Measurements from ENCODE around the gene KAT2B.

Gene KAT2B

DNA sequence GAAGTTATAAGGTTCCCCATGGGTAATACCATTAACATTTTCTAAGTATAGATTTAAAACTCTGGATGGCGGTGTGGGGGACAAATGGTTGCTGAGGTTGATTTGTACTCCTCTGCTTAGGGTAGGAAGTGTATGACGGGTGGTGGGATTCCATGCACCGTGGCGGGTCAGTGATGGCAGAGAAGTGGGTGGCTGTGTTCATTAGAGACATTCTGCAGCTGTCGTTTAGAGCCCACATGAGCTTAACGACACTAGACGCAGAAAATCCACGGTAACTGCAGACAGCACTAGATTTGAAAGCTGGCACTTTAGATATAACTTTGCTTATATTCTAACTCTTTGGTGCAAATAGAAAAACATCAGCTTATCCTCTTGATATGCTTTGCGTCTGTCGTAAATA lies 108.2 kb downstream of the KAT2B start:
- DNase-seq, result no peak

- DNase-seq, result no peak
Observed at GRCh38 chr3:20154078-20154477, 113.8 kb downstream of the KAT2B start.

- DNase-seq, result no peak
Observed at GRCh38 chr3:20154928-20155327, 114.7 kb downstream of the KAT2B start.

DNA sequence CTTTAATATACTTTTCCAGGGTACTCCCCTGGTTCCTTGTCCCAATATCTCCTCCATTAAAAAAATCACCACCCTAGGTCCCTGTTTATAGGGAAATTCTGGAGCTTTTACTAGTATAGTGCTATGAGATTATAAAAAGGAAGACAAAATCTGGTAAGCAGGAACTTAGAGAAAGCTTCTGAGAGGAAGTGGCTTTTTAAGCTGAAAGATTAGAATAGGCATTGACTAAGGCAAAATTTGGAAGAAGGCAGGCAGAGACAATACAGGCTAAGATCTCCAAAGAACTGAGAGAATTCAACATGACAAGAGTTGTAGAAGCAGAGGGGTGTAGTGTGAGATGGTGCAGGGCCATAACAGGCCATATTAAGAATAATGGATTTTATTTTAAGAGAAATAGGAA lies 120.0 kb downstream of the KAT2B start:
- DNase-seq, result no peak

- no peak for DNase-seq
Observed at GRCh38 chr3:20161714-20162113, 121.5 kb downstream of the KAT2B start.

GRCh38 chr3:20173844-20174410 lies 133.7 kb downstream of the KAT2B start:
- DNase-seq, result peak; percentile 82

DNA sequence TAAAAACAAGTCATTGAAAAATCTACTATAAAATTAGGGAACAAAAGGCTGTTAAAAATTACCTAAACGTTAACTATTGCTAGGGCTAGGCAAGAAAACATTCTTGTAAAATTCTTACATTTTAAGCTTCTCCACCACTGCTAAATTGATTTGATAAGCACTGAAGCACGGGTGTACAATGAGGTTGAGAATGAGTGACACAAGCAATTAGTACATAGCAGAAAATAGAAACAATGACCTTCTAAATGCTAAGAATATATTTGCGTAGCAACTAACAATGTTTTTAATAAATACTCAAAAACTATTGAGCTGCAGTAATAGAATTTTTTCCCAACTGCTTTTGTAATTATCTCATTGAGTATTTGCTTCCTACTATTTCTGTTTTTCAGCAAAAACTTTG lies 141.0 kb downstream of the KAT2B start:
- DNase-seq, result no peak

DNA sequence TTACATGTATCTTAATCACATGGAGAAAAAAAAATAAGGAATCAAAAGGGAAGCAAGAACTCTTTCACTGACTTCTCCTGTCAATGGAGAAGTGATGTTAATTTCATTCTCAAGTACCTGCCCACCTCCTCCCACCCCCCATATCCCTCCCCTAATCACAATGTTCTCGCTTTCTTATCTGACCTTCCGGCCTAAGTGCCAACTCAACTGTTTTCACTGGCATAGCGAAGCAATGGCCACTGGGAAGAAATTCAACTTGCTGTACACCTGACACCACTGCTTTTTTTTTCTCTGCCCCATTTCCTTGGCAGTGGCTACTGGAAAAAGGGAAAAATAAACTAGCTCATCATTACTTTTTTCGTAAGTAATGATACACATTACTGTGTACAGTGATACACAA lies 142.0 kb downstream of the KAT2B start:
- DNase-seq, result no peak

- DNase-seq, result no peak
Observed at GRCh38 chr3:20185331-20185678, 145.1 kb downstream of the KAT2B start.

DNA sequence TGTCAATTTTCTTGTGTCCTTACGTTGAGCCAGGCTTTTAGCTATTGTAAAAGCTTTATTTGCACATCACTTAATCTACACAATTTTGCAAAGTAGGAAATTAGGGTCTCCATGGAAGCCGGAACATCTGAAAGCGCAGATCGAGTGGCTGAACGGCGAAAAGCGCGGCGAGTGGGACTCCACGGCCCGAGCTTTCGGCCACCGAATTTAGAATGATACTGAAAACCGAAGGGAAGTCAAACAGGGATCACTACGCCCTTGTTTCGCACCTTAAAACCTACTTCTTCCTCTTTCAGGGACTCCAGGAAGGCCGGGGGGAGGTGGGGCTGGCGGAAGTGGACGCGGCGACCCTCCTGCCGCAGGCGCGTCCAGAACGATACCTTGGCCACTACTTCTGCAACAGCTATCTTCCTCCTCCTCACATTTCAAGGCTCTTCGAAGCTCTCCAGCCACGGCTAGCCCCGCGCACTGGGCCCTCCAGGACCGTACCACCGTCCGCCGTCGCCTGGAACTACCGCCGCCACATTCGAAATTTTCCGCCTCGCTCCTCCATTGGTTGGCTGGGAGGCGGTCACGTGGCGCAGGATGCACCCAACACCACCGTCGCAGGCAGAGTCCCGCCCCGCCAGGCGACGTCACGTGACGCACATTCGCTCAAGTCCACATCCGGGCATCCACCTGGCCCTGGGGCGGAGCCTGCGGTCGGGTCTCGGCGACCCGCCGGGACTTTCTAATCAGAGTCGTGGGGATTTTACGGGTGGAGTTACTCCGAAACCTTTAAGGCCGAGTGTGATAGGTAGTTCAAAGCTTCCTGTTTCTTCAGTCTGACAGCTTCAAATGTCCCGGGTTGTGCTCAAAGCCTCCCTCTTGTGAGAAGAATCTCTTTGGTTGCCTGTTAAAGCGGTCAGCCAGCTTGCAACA lies 145.7 kb downstream of the KAT2B start, which contains the start of gene SGO1:
Gene SGO1, minus strand, starts transcription at position 528 of the 921 bp plus-strand sequence. CDS start 2,179 bp downstream, outside the sequence.
- peak; percentile 50 for DNase-seq

DNA sequence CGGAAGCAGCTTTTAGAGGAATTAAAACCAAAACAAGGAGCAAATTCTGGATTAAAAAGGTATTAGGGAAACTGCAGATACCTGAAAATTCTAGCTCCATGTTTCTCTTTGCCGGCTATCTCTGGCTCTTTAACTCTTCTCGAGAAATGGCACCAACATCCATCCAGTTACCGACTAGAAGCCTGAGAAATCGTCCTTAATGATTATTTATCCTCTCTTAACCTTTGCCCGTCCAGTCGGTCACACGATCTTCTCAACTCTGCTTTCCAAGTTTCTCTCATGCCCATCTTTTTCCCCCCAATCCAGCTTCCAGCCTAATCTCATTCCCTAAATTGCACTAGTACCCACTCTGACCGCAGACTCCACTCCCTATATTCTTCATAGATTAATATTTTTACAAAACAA lies 146.4 kb downstream of the KAT2B start:
- no peak for DNase-seq

GRCh38 chr3:20190991-20191390 lies 150.7 kb downstream of the KAT2B start:
- DNase-seq, result no peak

DNA sequence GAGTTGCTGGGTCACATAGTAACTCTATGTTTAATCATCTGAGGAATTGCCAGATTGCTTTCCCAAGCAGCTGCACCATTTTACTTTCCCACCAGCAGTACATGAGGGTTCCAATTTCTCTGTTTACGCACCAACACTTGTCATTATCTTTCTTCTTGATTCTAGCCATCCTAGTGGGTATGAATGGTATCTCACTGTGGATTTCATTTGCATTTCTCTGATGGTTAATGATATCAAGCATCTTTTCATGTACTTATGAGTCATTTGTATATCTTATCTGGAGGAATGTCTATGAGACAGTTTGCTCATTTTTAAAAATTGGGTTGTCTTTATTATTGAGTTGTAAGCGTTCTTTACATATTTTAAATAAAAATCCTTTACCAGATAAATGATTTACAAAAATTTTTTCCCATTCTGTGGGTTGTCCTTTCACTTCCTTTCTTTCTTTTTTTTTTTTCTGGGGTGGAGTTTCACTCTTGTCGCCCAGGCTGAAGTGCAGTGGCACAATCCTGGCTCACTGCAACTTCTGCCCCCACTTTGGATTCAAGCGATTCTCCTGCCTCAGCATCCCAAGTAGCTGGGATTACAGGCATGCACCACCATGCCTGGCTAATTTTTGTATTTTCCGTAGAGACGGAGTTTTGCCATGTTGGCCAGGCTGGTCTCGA lies 154.7 kb downstream of the KAT2B start:
- DNase-seq, result no peak

DNA sequence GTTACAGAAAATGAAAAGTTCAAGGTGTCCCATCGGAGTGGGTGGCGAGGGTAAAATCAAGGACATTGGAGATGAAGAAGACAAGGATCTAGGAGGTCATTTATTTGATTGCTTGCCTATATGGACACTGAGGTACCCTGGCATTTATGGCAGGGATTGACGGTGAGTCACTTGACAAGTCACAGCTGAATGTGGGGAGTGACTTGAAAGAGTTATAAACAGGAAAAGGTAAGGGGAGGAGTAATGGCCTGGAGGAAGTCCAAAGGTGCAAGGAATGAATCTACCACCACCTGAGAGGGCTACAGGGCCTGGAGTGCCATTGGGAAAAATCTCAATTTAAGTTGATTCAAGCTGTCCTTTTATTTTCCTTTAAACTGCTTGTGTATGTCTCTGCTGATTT lies 157.5 kb downstream of the KAT2B start:
- DNase-seq, result no peak

- no peak for DNase-seq
Observed at GRCh38 chr3:20201143-20201542, 160.9 kb downstream of the KAT2B start.

Data from NCI-H187 treated with DMSO at 0.1 percent for 48 hours (cell line).